Right kidney (tissue), 1 donor: ENCODE data around the gene TCOF1.

Experiments
- DNase-seq: peaks from one replicate; pipeline ENCODE4 v3.0.0-alpha.2; 2016

The TCOF1 gene

GRCh38 chr5:150323819-150324218, 33.7 kb upstream of the TCOF1 start:
- no peak for DNase-seq

- no peak for DNase-seq
Measured at GRCh38 chr5:150325426-150325825, 32.1 kb upstream of the TCOF1 start.

GRCh38 chr5:150326707-150327106, 30.8 kb upstream of the TCOF1 start:
- DNase-seq = no peak

GRCh38 chr5:150327139-150327538, 30.4 kb upstream of the TCOF1 start:
- no peak for DNase-seq

DNA sequence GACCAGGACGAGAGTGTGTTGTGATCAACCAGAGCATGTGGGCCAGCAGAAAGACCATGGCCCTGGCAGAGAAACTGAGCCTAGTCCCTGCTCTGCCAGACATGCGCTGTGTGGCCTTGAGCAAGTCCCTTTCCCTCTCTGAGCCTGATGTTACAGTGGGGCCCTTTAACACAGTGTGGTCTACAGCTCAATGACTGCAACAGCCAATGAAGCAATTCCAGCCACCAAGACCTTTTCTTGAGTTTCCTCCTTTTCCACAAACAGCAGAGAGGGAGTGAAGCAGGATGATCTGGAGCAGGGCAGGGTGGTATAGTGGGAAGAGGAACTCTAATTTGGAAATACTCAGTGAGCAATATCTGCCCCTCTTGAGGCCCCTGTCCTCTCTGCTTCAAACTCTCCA, 29.0 kb upstream of the TCOF1 start:
- no peak for DNase-seq

GRCh38 chr5:150329038-150329437, 28.5 kb upstream of the TCOF1 start:
- no peak for DNase-seq

DNA sequence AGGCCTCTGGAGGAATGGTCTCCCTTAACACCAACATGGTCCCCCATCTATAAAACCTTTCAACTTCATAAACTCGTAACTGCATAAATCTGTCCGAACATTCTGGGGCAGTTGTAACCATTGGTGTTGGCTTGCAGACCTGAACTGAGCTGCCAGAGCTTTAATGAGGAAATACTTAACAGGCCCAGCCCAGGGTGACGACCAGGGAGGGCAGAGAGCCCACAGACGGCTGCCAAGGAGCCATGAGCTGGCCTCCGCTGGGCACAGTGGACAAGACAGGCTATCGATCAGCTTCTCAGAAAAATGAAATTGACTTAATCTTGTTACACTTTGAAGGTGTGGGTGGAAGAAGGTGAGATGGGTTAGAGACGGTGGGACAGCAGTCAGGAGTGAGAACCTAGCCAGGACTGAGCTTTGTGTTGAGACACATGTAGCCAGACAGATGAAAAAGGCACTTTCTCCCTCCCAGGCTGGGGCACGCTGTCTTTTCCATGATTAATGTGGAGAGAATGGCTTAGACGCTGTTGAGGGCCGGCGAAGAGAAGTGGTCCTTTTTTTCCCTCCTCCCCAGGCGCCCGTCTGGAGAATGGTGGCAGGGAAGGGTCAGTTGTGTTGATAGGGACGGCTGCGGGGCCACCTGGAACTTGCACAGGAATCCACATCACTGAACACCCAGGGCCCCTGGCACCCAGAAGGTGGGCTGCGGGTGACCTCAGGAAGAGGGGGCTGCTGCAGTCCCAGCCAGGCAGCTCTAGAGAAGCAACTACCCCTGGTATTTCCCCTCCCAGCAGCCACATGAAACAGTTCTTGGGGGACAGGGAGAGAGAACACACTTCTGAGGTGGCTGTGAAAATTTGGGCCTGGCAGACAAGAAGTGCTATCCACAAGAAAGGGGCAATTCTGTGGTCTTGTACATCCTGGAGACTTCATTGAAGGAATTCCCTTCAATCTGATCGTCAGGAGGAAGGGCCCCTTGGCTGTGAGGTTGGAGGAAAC, 27.3 kb upstream of the TCOF1 start:
- DNase-seq = no peak

DNA sequence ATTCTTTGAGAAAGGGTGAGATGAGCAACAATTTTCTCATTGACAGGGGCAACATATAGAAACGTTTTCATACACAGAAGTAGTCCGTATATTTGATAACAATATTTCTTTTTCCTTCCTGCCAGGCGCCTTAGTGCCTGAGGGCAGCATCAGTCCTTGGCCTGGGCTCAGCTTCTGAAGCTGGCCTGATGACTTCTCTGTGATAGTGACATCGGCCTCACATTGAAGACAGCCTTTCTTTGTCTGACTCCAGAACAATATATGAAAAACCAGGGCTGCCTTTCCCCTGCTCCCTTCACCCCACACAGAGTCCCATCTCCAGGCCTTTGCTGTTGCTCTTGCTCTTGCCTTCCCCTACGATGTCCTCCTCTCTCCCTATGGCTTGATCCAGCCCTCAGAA, 24.1 kb upstream of the TCOF1 start:
- DNase-seq = no peak

DNA sequence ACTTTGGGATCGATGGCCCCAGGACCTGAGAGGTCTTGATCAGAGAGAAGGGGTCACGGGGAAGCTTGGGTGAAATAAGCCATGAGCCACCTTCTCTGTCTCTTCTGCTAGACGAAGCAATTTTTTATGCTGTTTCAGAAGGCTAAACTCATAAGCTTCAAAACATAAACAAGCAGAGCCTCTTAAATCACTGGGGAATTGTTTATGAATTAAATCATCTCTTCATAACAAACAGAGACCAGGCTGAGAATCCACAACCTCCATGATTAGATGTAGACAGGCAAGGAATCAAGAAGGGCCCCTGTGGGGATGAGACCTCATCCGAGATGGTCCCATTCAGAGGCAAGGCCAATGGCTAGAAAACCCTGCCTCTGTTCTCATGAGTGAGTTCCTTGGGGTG, 21.7 kb upstream of the TCOF1 start:
- no peak for DNase-seq

DNA sequence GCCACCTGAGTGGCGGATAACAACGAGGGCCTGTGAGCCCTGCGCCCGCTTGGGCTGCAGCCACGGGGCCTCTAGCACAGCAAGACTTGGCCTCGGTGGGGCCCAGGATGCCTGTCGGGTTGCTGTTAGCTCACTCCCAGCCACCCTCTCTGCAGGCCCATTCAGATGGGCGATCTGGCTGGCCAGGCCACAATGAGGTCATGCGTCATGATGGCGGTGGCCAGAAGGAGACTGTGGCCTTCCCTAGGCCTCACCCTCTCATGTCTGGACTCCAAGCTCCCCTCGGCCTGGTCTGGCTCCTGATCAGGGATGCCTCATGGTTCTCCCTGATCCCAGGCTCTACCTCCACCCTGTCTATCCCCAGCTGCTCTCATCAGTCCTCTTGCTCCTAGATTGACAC, 19.0 kb upstream of the TCOF1 start:
- DNase-seq = no peak

DNA sequence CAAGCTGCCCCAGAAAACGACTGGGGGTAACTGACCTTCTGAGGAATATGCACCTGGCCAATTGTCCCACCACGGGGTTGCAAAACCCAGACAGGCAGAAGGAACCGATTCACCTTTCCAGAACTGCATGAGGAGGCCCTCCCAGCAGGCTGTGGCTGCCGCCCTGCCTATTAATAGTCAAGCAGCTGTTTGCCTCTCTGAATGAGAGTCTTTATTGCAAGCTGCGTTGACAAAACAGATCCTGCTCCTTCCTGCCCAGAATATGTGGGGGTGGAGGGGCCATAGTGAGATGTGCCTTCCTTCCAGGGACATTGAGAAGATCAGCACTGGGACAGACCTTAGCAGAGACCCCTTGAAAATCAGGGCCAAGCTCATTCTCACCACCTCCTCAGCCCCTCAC, 18.3 kb upstream of the TCOF1 start:
- DNase-seq = no peak

DNA sequence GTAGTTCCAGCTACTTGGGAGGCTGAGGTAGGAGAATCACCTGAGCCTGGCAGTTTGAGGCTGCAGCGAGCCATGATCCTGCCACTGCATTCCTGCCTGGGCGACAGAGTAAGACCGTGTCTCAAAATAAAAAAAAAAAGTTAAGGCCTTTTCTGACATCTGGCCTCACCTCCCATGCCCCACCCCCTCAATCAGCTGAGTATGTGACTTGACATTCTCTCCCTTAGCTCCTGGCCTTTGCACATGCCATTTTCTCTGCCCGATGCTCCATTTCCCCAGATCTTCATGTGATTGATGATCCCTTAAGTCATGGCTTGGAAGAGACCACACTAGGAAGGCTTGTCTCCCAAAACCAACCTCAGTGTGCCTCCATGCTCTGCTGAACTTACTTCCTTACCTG, 17.7 kb upstream of the TCOF1 start:
- DNase-seq = no peak

DNA sequence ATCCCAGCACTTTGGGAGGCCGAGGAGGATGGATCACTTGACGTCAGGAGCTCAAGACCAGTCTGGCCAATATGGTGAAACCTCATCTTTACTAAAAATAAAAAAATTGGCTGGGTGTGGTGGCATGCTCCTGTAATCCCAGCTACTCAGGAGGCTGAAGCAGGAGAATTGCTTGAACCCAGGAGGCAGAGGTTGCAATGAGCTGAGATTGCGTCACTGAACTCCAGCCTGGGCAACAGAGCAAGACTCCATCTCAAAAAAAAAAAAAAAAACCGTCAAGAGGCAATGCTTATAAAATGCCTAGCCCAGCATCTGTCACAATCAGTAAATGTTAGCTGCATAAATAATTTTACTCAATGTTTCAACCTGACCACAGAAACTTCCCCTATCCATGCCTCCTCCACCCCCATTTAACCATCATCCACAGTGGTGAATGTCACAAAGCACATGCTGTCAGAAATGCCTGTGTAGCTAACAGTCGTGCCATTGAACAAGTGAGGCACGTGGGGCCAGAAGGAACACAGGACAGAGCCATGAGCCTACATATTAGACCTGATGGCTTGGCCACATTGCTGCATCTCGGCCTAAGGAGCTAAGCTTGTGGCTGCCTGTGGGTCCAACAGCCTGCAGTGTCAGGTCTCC, 16.8 kb upstream of the TCOF1 start:
- no peak for DNase-seq

DNA sequence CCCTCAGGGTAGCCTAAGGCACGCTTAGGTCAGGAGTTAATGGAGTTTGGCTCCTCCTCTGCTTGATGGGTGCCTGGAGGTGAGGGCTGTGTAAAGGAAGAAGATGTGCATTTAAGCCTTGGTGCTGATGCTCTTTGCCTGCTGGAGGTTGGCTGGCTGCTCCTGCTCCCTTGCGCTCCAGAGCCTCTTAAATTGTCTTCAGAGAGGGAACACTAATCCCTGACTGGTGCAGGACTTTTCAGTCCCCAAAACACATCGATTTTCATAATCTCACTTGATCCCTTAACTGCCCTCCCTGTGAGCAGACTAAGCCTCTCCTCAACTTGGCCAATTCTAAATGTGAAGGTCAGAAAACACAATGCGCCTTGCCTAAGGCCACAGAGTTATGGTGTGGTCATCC, 16.2 kb upstream of the TCOF1 start:
- no peak for DNase-seq

DNA sequence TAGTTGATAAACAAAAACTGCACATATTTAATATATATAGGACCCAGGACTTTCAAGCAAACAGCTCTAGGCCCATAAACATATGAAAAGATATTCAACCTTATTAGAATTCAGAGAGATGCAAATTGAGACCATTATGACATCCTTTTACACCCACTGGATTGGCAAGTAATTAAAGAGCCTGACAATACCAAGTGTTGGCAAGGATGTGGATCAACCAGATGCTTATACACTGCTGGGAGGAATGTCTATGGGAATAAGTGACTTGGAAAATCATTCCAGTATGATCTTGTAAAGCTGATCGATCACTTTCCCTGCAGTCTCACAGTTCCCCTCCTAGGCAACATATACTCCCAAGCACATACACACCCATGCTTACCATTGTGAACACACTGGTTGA, 15.5 kb upstream of the TCOF1 start:
- no peak for DNase-seq

- no peak for DNase-seq
Measured at GRCh38 chr5:150342583-150342982, 14.9 kb upstream of the TCOF1 start.

DNA sequence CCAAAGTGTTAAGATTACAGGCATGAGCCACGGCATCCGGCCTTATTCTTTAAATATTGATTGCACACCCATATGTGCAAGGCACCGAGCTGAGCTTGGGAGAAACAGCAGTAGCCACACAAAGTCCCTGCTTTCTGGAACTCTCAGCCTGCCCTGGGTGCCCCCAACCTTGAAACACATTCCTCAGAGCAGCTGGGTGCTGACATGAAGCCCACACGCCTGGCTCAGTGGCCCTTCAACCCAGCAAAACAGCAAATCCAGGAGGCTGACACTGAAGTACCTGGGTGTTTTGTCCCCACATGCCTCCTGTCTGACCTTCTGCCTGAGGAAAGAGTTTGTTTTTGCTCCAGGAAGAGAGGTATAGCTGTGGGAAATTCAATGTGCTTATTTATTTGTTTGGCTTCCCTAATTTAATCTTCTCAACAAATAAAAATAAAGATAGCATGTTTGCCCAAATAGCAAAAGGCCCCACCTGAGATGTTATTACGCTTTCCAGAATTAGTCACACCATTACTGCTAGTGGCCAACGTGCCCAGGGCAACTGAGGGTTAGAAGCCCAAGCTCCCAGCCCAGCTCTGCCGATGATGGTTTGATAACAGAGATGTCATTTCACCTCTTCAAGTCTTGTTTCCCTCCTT, 13.4 kb upstream of the TCOF1 start:
- no peak for DNase-seq

DNA sequence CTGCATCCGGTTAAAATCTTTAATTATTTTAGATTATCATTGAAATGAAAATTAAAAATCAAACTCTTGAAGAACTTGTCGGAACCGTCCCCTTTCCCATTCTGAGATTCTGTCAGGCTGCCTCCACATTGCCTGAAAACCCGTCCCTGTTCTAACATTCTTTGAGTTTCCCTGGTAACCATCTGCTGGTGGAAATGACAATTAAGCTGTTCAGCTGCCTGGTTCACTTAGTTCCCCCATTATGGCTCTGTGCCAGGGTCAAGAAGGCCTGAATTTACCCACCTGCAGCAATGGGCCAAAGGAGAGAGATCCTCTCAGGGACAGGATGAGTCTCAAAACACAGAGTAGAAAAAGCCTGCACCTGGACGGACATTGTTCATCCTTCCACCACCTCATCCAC, 11.8 kb upstream of the TCOF1 start:
- DNase-seq = no peak

DNA sequence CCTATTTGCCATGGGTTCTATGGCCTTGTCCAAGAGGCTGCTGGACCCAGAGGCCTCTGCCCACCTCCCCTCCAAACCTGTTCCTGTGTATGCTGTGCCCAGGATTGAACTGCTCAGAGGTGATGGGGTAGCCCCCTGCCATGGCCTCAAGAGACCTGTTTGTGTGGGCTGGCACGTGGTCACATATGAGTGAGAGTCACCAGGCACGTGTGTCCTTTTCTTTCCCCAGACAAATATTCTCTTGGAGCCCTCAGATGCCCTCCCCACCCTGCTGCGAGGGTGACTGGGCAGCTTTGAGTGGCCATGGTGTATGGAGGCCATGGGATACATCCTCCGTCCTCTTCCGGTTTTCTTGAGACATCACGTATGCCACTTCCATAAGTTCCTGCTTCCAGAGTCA, 10.9 kb upstream of the TCOF1 start:
- no peak for DNase-seq

DNA sequence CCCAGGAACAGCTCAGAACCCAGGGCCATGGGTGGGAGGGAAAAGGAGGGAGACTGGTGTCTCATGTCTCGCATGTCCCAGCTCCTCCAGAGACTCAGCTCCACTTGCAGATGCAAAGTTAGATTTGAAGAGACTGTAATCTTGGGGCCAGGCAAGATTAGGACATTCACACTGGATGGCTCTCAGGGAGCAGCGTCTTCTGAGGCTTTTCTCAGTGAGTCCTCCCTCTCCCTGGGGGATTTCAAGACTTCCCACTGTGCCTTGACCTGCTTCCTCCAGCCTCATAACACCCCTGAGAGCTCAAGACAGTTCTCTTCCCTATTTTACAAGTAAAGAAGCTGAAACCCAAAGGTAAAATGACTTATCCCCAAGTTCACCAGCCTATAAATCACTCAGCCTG, 10.5 kb upstream of the TCOF1 start:
- DNase-seq = no peak

DNA sequence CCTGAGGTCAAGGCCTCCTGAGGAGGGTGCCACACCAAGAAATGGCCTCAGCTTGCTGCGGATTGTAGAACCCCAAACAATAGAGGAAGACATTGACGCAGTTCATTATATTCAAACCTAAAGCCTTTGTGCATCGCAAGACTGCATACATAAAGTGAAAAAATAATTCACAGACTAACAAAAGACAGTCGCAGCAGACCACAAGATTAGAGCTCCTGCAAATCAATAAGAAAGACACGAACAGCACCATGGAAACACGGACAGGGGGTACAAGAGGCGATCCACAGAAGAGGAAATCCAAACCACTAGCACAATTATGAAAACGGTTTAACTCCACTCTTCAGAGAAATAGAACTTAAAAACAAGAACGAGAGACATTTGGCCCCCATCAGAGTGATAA, 10.0 kb upstream of the TCOF1 start:
- DNase-seq = no peak

- DNase-seq = no peak
Measured at GRCh38 chr5:150349681-150350275, 7.7 kb upstream of the TCOF1 start.
